Ishikawa (cell line): ENCODE results near the gene DRD1.

Experiments
- CEBPB ChIP-seq: IDR thresholded peaks from 2 replicates; pipeline ENCODE4 v1.6.1; 2012
- CREB1 ChIP-seq: IDR thresholded peaks from 2 replicates; pipeline ENCODE4 v1.6.1; 2012; ENCODE audit warnings: low read depth
- EGR1 ChIP-seq: IDR thresholded peaks from 2 replicates; pipeline ENCODE4 v1.6.1; 2012
- EP300 ChIP-seq: IDR thresholded peaks from 2 replicates; pipeline ENCODE4 v1.6.1; 2012; ENCODE audit warnings: borderline replicate concordance
- FOXM1 ChIP-seq: IDR thresholded peaks from 2 replicates; pipeline ENCODE4 v1.6.1; 2012; ENCODE audit warnings: low read depth, borderline replicate concordance
- NFIC ChIP-seq: IDR thresholded peaks from 2 replicates; pipeline ENCODE4 v1.6.1; 2012
- RAD21 ChIP-seq: IDR thresholded peaks from 2 replicates; pipeline ENCODE4 v1.6.1; 2012; ENCODE audit warnings: low read depth
- TAF1 ChIP-seq: IDR thresholded peaks from 2 replicates; pipeline ENCODE4 v1.6.1; 2012; ENCODE audit warnings: low read depth, mild to moderate bottlenecking
- TCF12 ChIP-seq: IDR thresholded peaks from 2 replicates; pipeline ENCODE4 v1.6.1; 2012; ENCODE audit warnings: low read depth
- TEAD4 ChIP-seq: IDR thresholded peaks from 2 replicates; pipeline ENCODE4 v1.6.1; 2012
- YY1 ChIP-seq: IDR thresholded peaks from 2 replicates; pipeline ENCODE4 v1.6.1; 2012; ENCODE audit warnings: low read depth
- ZBTB7A ChIP-seq: IDR thresholded peaks from 2 replicates; pipeline ENCODE4 v1.6.1; 2012; ENCODE audit warnings: low read depth
- TF ChIP-seq, protein P1 (sequence below): IDR thresholded peaks from 2 replicates; pipeline ENCODE4 v1.6.1; 2012; ENCODE audit warnings: low read depth, mild to moderate bottlenecking
- TF ChIP-seq, protein P2 (sequence below): IDR thresholded peaks from 2 replicates; pipeline ENCODE4 v1.6.1; 2012
- TF ChIP-seq, protein P3 (sequence below): IDR thresholded peaks from 2 replicates; pipeline ENCODE4 v1.6.1; 2012

Gene DRD1

DNA sequence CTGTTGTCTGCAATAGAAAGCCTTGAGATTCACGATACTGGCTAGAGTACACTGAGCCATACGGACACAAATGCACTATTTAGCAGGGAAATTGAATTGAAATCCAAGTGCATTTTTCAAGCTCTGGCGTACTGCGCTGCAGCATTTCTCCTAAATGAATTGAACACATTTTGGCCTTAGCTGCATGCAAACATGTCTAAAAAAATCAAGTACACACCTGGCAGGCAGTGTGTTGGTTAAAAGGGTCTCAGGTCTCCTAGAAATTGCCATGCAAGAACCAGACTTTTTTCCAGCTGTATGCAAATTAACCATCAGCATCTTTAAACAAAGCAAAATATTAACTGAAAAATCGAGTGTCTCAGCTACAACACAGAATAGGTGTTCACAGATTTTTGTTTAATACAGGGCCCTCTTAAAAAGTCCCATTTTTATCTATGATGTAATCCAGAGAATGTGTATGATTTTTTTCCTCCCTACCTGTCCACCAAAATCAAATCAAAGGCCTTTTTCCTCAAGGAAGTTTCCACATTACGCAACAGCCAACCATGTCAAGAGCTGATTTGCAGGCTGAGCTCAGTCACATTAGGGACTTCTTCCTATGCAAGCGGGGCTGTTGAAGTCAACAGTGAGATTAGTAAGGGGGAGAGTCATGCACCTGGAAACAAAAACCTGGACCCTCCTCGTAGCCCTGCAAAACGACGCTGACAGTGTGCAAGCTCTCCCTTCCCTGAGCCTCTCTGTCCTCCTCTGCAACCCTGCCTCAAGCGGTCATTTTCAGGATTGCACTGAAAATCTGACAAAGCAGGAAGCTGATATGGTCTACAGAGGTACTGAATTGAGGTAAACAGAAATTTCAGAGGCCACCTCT is 20.3 kb upstream of the DRD1 start:
- TF ChIP-seq TAF1 (no peak), RAD21 (peak; percentile 36), CEBPB (peak; percentile 84)
- TF ChIP-seq, protein P1, sequence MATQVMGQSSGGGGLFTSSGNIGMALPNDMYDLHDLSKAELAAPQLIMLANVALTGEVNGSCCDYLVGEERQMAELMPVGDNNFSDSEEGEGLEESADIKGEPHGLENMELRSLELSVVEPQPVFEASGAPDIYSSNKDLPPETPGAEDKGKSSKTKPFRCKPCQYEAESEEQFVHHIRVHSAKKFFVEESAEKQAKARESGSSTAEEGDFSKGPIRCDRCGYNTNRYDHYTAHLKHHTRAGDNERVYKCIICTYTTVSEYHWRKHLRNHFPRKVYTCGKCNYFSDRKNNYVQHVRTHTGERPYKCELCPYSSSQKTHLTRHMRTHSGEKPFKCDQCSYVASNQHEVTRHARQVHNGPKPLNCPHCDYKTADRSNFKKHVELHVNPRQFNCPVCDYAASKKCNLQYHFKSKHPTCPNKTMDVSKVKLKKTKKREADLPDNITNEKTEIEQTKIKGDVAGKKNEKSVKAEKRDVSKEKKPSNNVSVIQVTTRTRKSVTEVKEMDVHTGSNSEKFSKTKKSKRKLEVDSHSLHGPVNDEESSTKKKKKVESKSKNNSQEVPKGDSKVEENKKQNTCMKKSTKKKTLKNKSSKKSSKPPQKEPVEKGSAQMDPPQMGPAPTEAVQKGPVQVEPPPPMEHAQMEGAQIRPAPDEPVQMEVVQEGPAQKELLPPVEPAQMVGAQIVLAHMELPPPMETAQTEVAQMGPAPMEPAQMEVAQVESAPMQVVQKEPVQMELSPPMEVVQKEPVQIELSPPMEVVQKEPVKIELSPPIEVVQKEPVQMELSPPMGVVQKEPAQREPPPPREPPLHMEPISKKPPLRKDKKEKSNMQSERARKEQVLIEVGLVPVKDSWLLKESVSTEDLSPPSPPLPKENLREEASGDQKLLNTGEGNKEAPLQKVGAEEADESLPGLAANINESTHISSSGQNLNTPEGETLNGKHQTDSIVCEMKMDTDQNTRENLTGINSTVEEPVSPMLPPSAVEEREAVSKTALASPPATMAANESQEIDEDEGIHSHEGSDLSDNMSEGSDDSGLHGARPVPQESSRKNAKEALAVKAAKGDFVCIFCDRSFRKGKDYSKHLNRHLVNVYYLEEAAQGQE = no peak

DNA sequence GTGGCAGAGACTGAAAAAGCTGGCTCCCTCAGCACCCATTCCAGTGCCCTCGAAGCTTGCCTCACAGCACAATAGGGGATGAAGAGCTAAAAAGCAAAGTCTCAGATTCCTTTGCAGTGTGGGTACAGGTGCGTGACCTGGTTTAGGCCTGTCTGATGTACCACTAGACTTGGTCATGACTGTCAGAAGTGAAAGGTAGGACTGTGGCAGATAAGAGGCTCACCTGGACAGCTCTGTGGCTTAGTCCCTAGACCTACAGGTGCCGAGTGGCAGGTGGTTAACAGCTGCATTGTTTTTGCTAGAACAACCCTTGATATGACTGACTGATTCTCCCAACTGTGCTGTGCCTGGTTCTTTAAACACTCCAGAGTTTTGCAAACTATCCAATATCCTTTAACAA is 19.7 kb upstream of the DRD1 start:
- TF ChIP-seq EGR1 (no peak), YY1 (no peak), TEAD4 (no peak), CREB1 (no peak), ZBTB7A (no peak)
- TF ChIP-seq, protein P2, sequence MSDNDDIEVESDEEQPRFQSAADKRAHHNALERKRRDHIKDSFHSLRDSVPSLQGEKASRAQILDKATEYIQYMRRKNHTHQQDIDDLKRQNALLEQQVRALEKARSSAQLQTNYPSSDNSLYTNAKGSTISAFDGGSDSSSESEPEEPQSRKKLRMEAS = no peak

DNA sequence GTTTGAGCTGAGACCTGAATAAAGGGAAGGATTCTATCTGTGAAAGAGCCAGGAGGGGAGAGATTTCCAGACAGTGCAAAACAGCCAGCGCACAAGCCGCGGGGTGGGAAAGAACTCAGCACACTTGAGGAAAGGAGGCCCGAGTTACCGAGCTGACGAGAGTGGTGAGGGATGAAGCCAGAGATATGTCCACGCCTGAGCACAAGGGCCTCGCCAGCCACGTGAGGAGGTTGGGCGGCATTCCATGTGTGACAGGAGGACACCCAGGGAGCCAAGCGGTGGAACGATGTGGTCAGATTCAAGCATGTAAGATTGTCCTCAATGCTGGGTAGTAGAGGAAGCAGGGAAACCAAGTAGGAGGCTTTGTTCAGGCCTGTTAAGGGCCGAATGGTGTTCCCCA is 17.4 kb upstream of the DRD1 start:
- TF ChIP-seq, protein P2 = no peak
- TF ChIP-seq FOXM1 = no peak
- no peak for TF ChIP-seq TCF12
- TF ChIP-seq RAD21 = no peak

DNA sequence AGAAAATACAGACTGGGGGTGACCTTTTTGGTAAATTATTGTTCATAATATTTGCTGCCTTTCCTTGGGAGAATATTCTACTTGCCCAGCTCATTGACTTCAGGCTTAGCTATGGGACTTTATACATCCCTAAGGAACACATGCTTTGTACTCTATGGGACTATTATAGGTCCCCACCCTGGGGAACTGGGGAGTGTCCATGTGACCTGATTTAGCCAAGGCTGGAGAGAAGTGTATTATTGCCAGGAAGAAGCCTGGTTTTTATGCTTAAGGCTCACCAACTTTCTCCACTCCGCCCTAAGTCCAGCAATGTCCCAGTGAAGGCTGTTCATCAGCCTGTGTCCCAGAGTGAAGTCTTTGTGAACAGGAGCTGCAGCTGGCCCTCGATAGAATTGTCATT is 16.6 kb upstream of the DRD1 start:
- TF ChIP-seq, protein P3, sequence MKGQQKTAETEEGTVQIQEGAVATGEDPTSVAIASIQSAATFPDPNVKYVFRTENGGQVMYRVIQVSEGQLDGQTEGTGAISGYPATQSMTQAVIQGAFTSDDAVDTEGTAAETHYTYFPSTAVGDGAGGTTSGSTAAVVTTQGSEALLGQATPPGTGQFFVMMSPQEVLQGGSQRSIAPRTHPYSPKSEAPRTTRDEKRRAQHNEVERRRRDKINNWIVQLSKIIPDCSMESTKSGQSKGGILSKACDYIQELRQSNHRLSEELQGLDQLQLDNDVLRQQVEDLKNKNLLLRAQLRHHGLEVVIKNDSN = no peak
- TF ChIP-seq CREB1 (no peak), YY1 (no peak), ZBTB7A (no peak), EP300 (no peak), RAD21 (no peak), CEBPB (no peak), EGR1 (no peak), TEAD4 (no peak), NFIC (no peak), TCF12 (no peak), FOXM1 (no peak), TAF1 (no peak)
- TF ChIP-seq, protein P1 = no peak
- TF ChIP-seq, protein P2 = no peak

DNA sequence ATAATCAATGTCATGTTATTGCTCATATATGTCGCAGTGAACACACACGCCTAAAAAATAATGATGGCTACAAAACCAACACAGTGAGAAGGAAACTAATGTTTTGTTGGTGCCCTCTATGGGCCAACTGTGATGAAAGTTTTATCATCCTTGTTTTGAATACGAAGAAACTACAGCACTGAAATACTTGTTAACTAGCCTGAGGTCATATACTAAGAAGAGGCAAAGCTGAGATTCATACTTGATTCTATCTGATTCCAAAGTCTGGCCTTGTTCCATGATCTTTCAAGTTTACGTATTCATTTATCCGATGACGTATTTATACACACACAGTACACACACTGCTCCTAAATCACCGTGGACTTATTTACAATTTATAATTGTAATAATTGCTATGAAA is 16.1 kb upstream of the DRD1 start:
- TF ChIP-seq FOXM1 (no peak), CREB1 (no peak), CEBPB (no peak), EP300 (no peak), RAD21 (peak; percentile 24; the same call in 1 of the 2 replicates), TCF12 (no peak), EGR1 (no peak)

DNA sequence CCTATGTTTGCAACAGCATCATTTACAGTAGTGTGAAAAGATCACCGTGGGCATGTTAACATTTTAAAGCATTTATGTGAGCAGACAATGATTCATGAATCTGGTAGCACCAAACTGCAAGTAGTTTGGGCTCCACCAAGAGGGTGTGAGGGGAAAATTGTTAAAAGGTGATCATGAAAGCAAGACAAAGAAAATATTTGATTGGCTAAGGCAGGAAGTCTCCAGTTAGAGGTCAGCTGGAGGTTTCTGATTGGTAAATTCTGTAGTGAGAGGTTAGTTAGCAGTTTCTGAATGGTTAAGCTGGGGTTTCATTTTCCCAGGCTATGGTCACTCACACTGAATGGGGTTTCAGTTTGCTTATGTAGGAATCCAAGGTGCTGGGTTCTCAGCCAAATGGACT is 13.5 kb upstream of the DRD1 start:
- no peak for TF ChIP-seq EP300
- TF ChIP-seq, protein P1 = no peak
- TF ChIP-seq EGR1 = no peak
- no peak for TF ChIP-seq ZBTB7A
- no peak for TF ChIP-seq TEAD4
- TF ChIP-seq TCF12 = no peak
- no peak for TF ChIP-seq CREB1
- TF ChIP-seq YY1 = no peak
- TF ChIP-seq, protein P2 = no peak
- no peak for TF ChIP-seq RAD21
- no peak for TF ChIP-seq TAF1
- TF ChIP-seq FOXM1 = no peak
- TF ChIP-seq, protein P3 = no peak
- TF ChIP-seq CEBPB = no peak
